Measurements from ENCODE around the gene TTL. TPM values are rescaled to one million over a fixed set of nuclear protein-coding genes. Genes with fewer than 3 reads are reported as not detected.
"Not testable (repeated sequence)": the region's sequence is repeated elsewhere in the genome, so short reads cannot be mapped to it uniquely, and the experiment has no call there.

The TTL gene
- total RNA-seq, result 36.3 TPM
- polyA plus RNA-seq (ENCODE audit: insufficient read depth in 1 of 8, insufficient read length in 8 of 8, low replicate concordance in 1 of 8), result 10 to 100 TPM; 28.8 to 43.5 (median 38.7) TPM
- long read RNA-seq, donor 1, full-length matches to known transcripts, result 4 of 4 reads
- long read RNA-seq, donor 1, partial matches to known transcripts, result 0 of 4 reads
- long read RNA-seq, donor 1, other reads (novel, unspliced or antisense), result 0 of 4 reads
- long read RNA-seq, donor 2, full-length matches to known transcripts, result 2 of 2 reads
- long read RNA-seq, donor 2, partial matches to known transcripts, result 0 of 2 reads
- long read RNA-seq, donor 2, other reads (novel, unspliced or antisense), result 0 of 2 reads
- long read RNA-seq, donor 3, full-length matches to known transcripts, result 12 of 12 reads
- long read RNA-seq, donor 3, partial matches to known transcripts, result 0 of 12 reads
- long read RNA-seq, donor 3, other reads (novel, unspliced or antisense), result 0 of 12 reads
- long read RNA-seq, donor 4, full-length matches to known transcripts, result 1 of 1 reads
- long read RNA-seq, donor 4, partial matches to known transcripts, result 0 of 1 reads
- long read RNA-seq, donor 4, other reads (novel, unspliced or antisense), result 0 of 1 reads
- long read RNA-seq, donor 5, full-length matches to known transcripts, result 15 of 15 reads
- long read RNA-seq, donor 5, partial matches to known transcripts, result 0 of 15 reads
- long read RNA-seq, donor 5, other reads (novel, unspliced or antisense), result 0 of 15 reads
- long read RNA-seq, donor 6, full-length matches to known transcripts, result 7 of 7 reads
- long read RNA-seq, donor 6, partial matches to known transcripts, result 0 of 7 reads
- long read RNA-seq, donor 6, other reads (novel, unspliced or antisense), result 0 of 7 reads
- long read RNA-seq, donor 7, full-length matches to known transcripts, result 4 of 47 reads
- long read RNA-seq, donor 7, partial matches to known transcripts, result 43 of 47 reads
- long read RNA-seq, donor 7, other reads (novel, unspliced or antisense), result 0 of 47 reads
- long read RNA-seq, donor 8, full-length matches to known transcripts, result 2 of 2 reads
- long read RNA-seq, donor 8, partial matches to known transcripts, result 0 of 2 reads
- long read RNA-seq, donor 8, other reads (novel, unspliced or antisense), result 0 of 2 reads
- long read RNA-seq, donor 9, full-length matches to known transcripts, result 4 of 4 reads
- long read RNA-seq, donor 9, partial matches to known transcripts, result 0 of 4 reads
- long read RNA-seq, donor 9, other reads (novel, unspliced or antisense), result 0 of 4 reads
- long read RNA-seq, donor 10, full-length matches to known transcripts, result 9 of 20 reads
- long read RNA-seq, donor 10, partial matches to known transcripts, result 11 of 20 reads
- long read RNA-seq, donor 10, other reads (novel, unspliced or antisense), result 0 of 20 reads
- long read RNA-seq, donor 11, full-length matches to known transcripts, result 7 of 13 reads
- long read RNA-seq, donor 11, partial matches to known transcripts, result 6 of 13 reads
- long read RNA-seq, donor 11, other reads (novel, unspliced or antisense), result 0 of 13 reads

- H3K4me1 ChIP-seq (ENCODE audit: control insufficient read depth, insufficient read depth, low read length), result peaks cover 15% of the 10 kb centered on the region
- WGBS (ENCODE audit: insufficient coverage), result under 1% methylated on average over 82 of the region's 82 CpGs
- peaks cover 3% of the 10 kb centered on the region for H3K27me3 ChIP-seq (ENCODE audit: control insufficient read depth, insufficient read depth, low read length)
- H3K9me3 ChIP-seq (replicated peaks; ENCODE audit: control insufficient read depth, low read depth, low read length), result no peaks in the 10 kb centered on the region
- peak within 1 kb of the TSS; percentile 90 for H3K4me3 ChIP-seq (ENCODE audit: low read length)
- H3K36me3 ChIP-seq (ENCODE audit: control insufficient read depth, insufficient read depth, low read length), result peaks cover 15% of the 10 kb centered on the region
- DNase-seq, result peak; percentile 91
- peak within 1 kb of the TSS; percentile 91 for H3K27ac ChIP-seq (ENCODE audit: low read length)
Observed at GRCh38 chr2:112481528-112482233, at the start of gene TTL. TTL (plus strand) TSS chr2:112482156; CDS start chr2:112482345, 189 bp downstream.

- WGBS (ENCODE audit: insufficient coverage), result 10% methylated on average over 14 of the region's 22 CpGs
Observed at GRCh38 chr2:112432390-112432734, 49.6 kb upstream of the TTL start.

DNA sequence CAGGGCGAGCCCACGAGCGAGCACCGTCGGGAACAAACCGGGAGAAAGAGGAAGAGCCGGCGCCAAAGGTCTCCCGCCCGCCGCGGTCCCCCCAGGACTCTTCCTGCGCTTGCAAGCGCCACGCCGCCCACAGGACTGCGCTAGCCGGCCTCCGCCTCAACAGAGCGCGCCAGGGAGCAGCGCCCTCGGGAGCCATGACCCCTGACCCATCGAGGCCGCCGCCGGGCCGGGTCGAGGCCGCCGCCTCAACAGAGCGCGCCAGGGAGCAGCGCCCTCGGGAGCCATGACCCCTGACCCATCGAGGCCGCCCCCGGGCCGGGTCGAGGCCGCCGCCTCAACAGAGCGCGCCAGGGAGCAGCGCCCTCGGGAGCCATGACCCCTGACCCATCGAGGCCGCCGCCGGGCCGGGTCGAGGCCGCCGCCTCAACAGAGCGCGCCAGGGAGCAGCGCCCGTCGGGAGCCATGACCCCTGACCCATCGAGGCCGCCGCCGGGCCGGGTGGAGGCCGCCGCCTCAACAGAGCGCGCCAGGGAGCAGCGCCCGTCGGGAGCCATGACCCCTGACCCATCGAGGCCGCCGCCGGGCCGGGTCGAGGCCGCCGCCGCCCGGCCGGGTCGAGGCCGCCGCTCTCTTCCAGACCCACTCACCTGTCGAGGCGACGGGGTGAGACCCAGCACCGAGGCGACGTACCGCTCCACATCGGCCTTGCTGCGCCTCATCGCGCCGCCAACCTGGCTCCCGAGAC, 49.0 kb upstream of the TTL start:
- H3K9me3 ChIP-seq (replicated peaks; ENCODE audit: control insufficient read depth, low read depth, low read length); H3K4me1 ChIP-seq (ENCODE audit: control insufficient read depth, insufficient read depth, low read length); H3K36me3 ChIP-seq (ENCODE audit: control insufficient read depth, insufficient read depth, low read length); H3K27me3 ChIP-seq (ENCODE audit: control insufficient read depth, insufficient read depth, low read length); H3K27ac ChIP-seq (ENCODE audit: low read length): not testable (repeated sequence)
- peak overlapping the region; percentile 29 for H3K4me3 ChIP-seq (ENCODE audit: low read length)
- peak; percentile 29 for DNase-seq
- 0% methylated on average over 55 of the region's 98 CpGs for WGBS (ENCODE audit: insufficient coverage)

More at GRCh38 chr2:112432390-112432734, 49.6 kb upstream of the TTL start:
- not testable (repeated sequence) for H3K9me3 ChIP-seq (replicated peaks; ENCODE audit: control insufficient read depth, low read depth, low read length); H3K27ac ChIP-seq (ENCODE audit: low read length); H3K4me1 ChIP-seq (ENCODE audit: control insufficient read depth, insufficient read depth, low read length); H3K27me3 ChIP-seq (ENCODE audit: control insufficient read depth, insufficient read depth, low read length); H3K36me3 ChIP-seq (ENCODE audit: control insufficient read depth, insufficient read depth, low read length); DNase-seq
- peak overlapping the region; percentile 25 for H3K4me3 ChIP-seq (ENCODE audit: low read length)

DNA sequence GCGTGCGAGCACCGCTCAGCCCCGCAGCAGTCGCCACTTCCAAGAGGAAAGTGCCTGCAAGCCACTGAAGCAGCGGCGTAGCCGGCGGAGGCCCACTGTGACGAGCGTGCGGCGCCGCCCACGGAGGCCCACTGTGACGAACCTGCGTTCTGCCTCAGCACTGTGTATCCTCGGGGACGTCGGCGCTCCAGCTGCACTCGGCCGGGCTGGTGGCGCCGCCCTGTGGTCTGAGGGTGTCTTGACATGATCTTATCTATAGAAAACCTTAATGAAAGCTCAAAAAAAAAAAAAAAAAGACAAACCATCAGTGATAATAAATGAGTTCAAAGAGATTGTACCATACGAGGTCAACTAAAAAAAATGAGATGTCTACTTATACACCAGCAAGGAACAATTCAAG, 48.5 kb upstream of the TTL start, which contains the start of gene RGPD8:
RGPD8 (minus strand) TSS at position 166 of the 400 bp plus-strand sequence. CDS start 192 bp downstream, outside the sequence.
- not testable (repeated sequence) for H3K27me3 ChIP-seq (ENCODE audit: control insufficient read depth, insufficient read depth, low read length); H3K36me3 ChIP-seq (ENCODE audit: control insufficient read depth, insufficient read depth, low read length); H3K4me1 ChIP-seq (ENCODE audit: control insufficient read depth, insufficient read depth, low read length); H3K9me3 ChIP-seq (replicated peaks; ENCODE audit: control insufficient read depth, low read depth, low read length); H3K27ac ChIP-seq (ENCODE audit: low read length)
- DNase-seq, result peak; percentile 93
- WGBS (ENCODE audit: insufficient coverage), result 2% methylated on average over 10 of the region's 26 CpGs
- peak within 1 kb of the TSS; percentile 29 for H3K4me3 ChIP-seq (ENCODE audit: low read length)

GRCh38 chr2:112433932-112434730, 47.8 kb upstream of the TTL start:
- no peak for DNase-seq
- Histone ChIP-seq H3K27ac (ENCODE audit: low read length) (no peak overlapping the region), H3K4me3 (ENCODE audit: low read length) (no peak overlapping the region), H3K36me3 (ENCODE audit: control insufficient read depth, insufficient read depth, low read length) (no peaks in the 10 kb centered on the region), H3K27me3 (ENCODE audit: control insufficient read depth, insufficient read depth, low read length) (no peaks in the 10 kb centered on the region), H3K4me1 (ENCODE audit: control insufficient read depth, insufficient read depth, low read length) (no peaks in the 10 kb centered on the region), H3K9me3 (replicated peaks; ENCODE audit: control insufficient read depth, low read depth, low read length) (no peaks in the 10 kb centered on the region)
- 77% methylated on average over 14 of the region's 31 CpGs for WGBS (ENCODE audit: insufficient coverage)

GRCh38 chr2:112434890-112435715, 46.9 kb upstream of the TTL start:
- not testable (repeated sequence) for H3K4me3 ChIP-seq (ENCODE audit: low read length); H3K27me3 ChIP-seq (ENCODE audit: control insufficient read depth, insufficient read depth, low read length); H3K4me1 ChIP-seq (ENCODE audit: control insufficient read depth, insufficient read depth, low read length); H3K9me3 ChIP-seq (replicated peaks; ENCODE audit: control insufficient read depth, low read depth, low read length); H3K36me3 ChIP-seq (ENCODE audit: control insufficient read depth, insufficient read depth, low read length); DNase-seq; H3K27ac ChIP-seq (ENCODE audit: low read length)
- 57% methylated on average over 24 of the region's 33 CpGs for WGBS (ENCODE audit: insufficient coverage)

DNA sequence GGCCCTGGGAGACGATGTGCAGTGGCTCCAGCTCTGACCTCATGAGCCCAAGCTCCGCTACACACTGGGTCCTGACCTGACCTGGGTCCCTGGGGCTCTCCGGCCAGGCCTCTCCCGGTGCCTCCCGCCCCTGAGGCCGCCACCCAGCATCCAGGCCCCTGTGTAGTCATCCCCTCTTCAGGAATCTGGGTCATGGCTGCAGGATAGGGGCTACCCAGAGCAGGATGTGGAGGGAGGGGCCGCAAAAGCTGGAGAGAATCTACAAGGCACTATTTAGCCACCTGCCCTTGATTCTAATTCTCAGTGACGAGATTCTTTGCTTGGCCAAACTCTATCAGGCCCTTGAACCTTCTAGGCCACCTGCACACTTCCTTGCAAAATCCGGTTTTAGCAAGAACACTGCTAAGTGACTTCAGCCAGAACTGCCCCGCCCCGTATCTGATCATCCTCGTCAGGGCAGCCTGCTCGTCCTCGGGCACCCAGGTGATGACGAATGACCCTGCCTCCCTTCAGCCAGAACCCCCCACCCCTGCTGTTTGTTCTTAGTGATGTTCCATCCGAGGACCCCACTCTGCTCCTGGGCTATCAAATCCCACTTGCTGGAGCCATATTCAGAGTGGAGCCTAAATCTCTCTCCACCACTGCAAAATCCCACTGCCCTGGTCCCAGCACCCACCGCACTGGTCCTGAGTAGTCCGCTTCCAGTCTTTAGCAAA, 46.1 kb upstream of the TTL start:
- H3K4me1 ChIP-seq (ENCODE audit: control insufficient read depth, insufficient read depth, low read length); H3K36me3 ChIP-seq (ENCODE audit: control insufficient read depth, insufficient read depth, low read length); DNase-seq; H3K9me3 ChIP-seq (replicated peaks; ENCODE audit: control insufficient read depth, low read depth, low read length); H3K4me3 ChIP-seq (ENCODE audit: low read length); H3K27me3 ChIP-seq (ENCODE audit: control insufficient read depth, insufficient read depth, low read length); H3K27ac ChIP-seq (ENCODE audit: low read length): not testable (repeated sequence)
- 83% methylated on average over 8 of the region's 18 CpGs for WGBS (ENCODE audit: insufficient coverage)

Measured in muscle of leg (tissue), 16 donors.